ENCODE measurements around the gene SATB2. TPM values are rescaled to one million over a fixed set of nuclear protein-coding genes. Genes with fewer than 3 reads are reported as not detected.

The SATB2 gene
- 1.1 TPM for total RNA-seq

DNA sequence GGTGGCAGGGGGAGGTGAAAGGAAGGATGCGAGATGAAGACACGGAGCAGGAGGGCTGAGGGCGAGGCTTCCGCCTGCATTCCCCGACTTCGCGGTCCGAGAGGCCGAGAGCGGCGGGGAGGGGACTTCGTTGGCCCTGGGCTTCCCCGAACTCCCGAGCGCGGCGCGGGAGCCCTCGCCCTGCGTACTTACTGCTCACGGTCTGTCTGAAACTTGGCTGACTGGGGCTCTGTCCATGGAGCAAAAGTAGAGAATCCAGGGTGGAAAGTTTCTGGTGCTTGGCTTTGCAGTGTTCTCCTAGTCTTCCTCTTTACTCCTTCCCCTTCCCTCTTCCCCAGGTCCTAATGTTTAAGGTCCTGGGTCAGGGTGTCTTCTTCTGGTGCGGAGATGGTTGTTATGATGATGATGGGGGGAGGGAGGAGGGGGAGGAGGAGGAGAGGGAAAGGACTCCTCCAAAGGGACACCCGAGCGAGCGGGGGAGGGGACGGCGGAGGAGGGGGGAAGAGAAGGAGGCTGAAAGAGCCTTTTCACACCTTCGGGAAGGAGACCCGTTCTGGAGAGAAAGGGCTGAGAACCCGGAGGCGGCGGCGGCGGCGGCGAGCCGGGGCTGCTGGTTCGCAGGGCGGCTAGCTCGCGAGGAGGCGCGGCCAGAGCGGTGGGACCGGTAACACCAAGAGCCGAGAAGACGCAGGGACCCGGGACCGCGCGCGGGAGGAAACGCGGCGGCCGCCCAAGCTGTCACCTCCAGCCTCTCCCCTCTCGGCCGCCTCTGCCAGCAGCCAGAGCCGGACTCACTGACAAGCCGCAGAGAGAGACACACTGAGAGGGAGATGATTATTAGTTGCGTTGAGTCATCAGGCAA, at the start of gene SATB2:
TSS of gene SATB2 (minus strand) at position 793 of the 862 bp plus-strand sequence. CDS start 1,902 bp downstream, outside the sequence.
- ATAC-seq = peak; percentile 31

DNA sequence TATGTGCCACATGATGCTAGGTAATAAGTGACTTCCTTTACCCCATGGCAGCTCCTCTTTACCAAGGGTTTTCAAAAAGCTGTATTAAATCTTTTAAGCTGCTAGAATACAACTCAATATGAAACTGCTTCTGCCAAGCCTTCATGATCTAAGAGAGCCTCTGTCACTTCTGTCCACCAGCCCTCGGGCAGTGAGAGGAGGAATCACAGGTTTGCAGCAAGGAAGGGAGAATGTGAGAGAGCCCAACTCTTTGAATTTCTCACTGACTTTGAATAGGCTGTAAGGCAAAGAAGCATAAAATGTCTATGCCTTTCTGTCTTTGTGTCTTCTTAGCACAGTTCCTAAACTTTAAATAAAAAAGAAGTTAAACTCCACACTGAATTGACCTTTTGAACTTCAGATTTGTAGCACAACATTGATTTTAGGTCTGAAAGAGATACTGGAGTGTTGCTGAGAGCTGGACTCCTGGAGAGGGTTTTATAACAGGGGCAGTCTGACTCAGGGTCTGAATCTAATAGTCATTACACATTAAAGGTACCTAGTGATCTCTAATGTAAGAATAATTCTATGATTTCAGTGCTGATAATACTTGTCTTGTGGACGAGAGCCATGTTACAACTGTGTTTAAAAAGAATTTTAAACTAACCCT, 48.1 kb upstream of the SATB2 start:
- ATAC-seq = no peak

- no peak for ATAC-seq
Observed at GRCh38 chr2:199503148-199503547, 45.4 kb upstream of the SATB2 start.

DNA sequence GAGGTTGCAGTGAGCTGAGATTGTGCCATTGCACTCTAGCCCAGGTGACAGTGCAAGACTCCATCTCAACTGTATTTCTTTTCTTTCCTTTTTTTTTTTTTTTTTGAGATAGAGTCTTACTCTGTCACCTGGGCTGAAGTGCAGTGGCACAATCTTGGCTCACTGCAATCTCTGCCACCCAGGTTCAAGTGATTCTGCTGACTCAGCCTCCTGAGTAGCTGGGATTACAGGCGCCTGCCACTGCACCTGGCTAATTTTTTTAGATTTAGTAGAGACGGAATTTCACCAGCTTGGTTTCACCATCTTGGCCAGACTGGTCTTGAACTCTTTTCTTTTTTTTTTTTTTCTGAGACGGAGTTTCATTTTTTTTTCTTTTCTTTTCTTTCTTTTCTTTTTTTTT, 41.3 kb upstream of the SATB2 start:
- ATAC-seq = no peak

- ATAC-seq = no peak
Observed at GRCh38 chr2:199495147-199495546, 37.4 kb upstream of the SATB2 start.

DNA sequence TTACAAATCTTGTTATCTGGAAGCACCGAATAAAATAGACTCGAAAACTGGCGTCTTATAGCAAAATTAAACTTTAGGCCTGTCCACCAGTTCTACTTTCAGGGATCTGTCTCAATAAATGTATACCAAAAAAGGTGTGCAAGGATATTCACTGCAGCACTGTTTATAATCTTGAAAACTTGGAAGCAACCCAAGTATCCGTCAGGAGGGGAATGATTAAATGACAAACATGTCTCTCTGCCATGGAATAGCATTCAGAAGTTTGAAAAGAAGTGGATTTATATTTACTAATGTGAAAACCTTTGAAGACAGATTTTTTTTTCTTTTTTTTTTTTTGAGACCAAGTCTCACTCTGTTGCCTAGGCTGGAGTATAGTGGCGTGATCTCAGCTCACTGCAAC, 32.3 kb upstream of the SATB2 start:
- no peak for ATAC-seq

GRCh38 chr2:199488772-199489400, 31.1 kb upstream of the SATB2 start:
- peak; percentile 57 for ATAC-seq

DNA sequence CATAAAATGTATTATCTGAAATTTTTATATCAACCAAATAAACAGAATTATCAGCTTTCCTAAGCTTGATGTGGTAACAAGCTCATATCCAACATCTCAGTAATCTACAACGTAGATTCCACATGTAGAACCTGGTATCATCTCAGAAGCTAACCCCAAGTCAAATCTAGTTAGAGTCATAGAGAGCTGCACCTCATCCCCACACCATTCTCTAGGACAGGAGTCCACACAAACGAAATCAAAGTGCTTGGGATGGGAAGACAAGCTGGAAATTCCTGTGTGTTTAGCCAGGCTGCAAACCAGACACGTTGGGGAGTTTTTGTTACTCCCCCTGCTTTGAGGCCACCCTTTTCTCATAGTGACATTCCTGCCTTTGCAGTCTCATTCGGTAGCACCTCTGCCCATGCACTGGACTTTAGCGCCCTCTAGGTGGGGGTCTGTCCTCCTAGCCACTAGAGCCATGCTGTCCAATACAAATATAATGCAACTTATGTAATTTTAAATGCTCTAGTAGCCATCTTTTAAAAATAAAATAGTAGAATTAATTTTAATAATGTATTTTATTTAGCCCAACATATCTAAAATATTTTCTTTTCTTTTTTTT, 28.1 kb upstream of the SATB2 start:
- no peak for ATAC-seq

DNA sequence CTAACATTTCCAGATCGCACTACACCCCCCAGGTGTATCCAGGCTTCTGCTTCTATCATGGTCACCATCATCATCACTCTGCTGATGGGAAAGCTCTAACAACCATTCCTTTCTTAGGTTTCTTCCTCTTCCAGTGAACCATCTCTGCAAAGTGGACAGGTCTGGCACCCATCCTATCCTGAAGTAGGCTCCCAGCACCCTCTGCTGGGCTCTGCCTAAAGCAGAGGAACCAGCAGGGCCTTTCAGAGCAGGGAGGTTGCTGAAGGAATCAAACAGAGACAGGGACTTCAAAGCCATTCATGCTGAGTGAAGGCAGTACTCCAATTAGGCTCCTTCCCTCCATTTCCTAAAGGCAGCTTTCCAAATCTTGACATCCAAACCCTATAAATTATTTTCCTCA, 27.2 kb upstream of the SATB2 start:
- ATAC-seq = no peak

GRCh38 chr2:199480966-199481365, 23.2 kb upstream of the SATB2 start:
- no peak for ATAC-seq

- no peak for ATAC-seq
Observed at GRCh38 chr2:199477277-199477834, 19.6 kb upstream of the SATB2 start.

GRCh38 chr2:199471443-199472057, 13.8 kb upstream of the SATB2 start:
- peak; percentile 47 for ATAC-seq

GRCh38 chr2:199470672-199471442, 13.1 kb upstream of the SATB2 start:
- ATAC-seq = no peak

- ATAC-seq = no peak
Observed at GRCh38 chr2:199470361-199470671, 12.6 kb upstream of the SATB2 start.

- ATAC-seq = no peak
Observed at GRCh38 chr2:199469514-199470360, 12.0 kb upstream of the SATB2 start.

DNA sequence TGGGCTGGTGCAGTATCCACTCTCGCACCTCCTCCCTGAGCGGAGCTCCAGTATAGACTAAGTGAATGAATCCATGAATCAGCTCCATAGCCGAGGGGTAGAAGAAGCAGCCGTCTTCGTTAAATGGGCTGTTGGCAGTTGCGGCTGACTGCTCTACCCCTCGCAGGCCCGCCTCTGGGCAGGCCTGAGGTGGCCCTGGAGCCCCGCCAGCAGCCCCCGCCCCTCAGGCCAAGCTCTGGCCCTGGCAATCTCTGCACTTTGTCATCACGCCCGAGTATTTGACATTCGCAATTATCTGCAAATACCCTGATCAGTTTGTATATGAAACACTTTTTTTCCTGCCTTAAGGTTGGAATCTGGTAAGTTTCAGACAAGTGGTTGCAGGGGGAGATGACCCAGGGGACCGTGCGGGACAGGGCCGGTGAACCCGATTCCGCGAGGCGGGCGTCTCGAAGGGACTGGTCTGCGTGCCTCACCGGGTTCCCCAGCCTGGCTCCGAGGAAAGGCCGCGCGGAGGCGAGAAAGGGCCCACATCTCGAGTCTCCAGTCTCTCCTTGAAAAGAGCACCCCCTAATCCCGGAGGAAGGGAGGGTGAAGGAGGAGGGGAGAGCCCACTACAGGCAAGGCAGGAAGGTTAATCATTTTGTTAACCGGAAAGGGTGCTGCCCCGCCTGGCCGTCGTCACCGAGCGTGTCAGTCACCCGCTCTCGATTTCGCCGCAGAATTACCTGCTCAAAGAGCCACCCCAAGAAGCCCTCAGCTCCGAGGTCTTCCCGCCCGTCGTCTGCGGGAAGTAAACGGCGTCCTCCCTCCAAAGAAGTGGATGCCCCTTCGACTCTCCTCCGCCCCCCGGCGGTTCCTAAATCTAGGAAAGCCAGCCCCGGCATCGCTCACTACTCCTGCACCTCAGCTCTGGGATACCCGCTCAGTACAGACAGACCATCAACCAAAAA, 11.1 kb upstream of the SATB2 start:
- ATAC-seq = no peak

GRCh38 chr2:199467066-199467822, 9.5 kb upstream of the SATB2 start:
- ATAC-seq = no peak

DNA sequence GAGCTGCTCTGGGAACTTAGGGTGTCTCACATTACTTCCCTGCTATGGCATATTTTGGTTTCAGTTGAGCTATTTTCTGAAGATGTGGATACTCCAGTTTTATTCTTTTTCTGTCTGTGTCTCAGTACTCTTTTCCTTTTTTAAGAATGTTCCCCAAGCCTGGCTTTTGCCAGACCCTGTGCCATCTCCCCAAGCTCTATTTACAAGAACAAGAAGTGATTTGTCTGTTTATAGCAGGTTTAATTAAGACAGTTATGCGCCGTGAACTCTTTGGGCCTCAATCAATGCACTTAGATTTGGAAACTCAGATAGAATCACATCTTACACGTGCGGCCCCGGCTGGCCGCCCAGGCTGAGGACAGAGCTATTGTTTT, 8.9 kb upstream of the SATB2 start:
- no peak for ATAC-seq
